Activated CD4-positive, alpha-beta T cell treated with anti-CD3 and anti-CD28 coated beads, Interleukin-2, amount 50 U/mL, for 48 hours (primary cell): ENCODE data around the gene RCOR1.
A peak's percentile ranks its signal among the peaks of the same experiment; 100 is the strongest.
"Not testable (repeated sequence)": the region's sequence is repeated elsewhere in the genome, so short reads cannot be mapped to it uniquely, and the experiment has no call there.

Experiments
- DNase-seq, 2 experiments: peaks; one replicate each; pipeline ENCODE4 v3.0.0-alpha.2; 2020

RCOR1 gene

DNA sequence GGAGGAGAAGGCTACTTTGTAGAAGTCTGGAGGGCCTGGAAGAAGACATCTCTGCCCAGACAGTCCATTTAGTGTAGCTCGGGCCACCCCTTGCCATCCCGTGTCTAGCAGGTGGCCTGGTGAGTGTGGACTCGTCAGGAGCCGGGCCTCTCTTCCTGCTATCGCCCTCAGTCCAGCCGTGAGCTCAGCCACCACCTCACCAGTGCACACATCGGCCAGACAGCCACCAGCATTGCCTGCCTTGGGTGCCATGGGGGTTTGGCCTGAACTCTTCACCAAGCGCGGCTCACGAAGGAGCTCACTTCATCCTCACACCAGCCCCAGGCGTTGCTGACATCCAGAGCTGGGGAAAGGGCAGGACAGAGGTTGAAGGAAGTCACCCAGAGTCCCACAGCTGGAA is 165.2 kb downstream of the RCOR1 start:
- no peak for DNase-seq

DNA sequence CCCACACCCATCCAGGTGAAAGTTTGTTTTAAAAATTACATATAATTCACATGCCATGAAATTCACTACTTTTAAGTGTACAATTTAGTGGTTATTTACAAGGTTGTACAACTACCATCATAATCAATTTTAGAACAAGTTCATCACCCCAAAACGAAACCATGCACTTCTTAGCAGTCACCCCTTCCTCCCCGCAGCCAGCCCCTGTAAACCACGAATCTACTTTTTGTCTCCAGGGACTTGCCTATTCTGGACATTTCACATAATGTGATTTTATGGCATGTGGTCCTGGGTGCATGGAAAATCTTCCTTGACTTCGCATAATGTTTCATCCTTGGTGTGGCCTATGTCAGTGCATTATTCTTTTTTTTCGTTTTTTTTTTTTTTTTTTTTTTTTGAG is 165.6 kb downstream of the RCOR1 start:
- DNase-seq, result no peak

DNA sequence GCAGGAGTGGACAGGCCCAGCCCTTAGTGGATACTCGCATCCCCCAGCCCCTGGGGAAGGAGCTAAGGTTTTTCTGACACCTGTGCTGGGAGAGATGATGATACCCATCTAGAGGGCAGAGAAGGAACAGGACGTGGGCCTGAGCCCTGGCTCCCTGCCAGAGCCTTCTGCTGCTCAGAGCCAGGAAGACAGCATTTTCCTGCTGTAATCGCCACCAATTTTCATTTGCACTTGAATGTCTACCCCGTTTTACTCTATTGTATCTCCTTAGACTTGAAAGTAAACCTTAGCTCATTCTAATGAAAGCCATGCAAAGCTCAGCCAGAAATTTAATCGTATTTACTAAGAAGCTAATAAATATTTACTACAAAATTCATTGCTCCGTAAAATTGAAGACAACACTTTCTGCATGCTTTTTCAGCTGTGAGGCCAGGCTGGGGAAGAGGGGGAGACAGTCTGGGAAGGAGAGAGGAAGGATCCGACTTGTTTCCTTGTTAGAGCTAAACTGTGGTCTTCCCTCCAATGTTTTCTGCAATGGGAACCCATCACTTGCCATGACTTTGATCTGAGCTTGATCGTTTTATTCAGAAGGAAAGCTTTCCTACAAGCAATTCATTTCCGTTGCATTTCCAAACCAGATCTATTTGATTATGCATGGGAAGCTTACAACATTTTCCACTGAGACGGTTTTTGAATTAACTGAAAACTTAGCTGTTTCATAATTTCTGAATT is 167.2 kb downstream of the RCOR1 start:
- no peak for DNase-seq

DNA sequence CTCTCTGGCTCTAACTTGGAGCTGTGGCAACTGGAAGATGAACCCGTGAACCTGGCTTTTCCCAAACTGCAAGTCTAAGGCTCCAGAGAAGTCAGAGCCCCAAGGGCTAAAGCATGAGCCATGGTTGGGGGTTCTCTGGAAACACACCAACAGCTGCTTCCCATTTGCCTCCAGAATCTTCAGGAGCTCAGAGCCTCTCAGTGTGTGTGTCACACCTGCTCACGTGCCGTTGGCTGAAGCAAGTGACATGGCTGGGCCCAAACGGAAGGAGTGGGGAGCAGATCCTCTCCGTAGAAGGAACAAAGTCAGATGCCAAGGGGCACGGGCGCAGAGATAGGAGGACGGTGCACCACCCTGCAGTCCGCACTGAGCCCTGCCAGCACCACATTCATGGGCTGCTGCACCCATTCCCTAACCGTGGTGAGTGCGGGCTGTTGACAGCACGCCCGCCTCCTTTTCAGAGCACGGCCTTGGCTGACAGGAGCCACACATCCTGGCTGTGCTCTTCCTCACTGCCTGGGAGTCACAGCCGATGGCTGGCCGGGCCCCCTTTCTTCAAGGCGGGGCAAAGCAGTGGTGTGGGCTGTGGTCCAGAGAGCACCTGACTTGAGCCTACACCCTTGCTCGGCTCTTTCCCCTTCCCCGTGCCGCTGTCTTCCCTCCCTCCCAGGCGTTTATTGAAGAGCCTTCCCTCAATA is 168.2 kb downstream of the RCOR1 start:
- no peak for DNase-seq

DNA sequence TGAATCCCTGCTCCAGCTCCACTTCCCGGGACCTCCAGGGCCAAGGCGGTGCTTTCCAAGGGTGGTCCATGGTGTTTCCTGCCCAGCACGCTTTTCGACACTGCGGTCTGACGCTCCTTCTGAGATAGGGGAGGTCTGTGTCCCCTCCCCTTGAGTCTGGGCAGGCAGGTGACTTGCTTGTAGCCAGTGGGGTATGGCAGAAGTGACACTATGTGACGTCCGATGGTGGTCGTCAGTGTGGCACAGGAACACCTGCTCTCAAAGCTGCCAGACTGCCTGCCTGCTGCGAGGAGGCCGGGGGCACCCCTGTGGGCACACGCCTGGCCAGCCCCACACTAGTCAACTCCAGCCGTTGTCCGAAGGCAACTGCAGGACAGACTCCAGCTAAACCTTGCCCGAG is 168.8 kb downstream of the RCOR1 start:
- DNase-seq, result no peak

DNA sequence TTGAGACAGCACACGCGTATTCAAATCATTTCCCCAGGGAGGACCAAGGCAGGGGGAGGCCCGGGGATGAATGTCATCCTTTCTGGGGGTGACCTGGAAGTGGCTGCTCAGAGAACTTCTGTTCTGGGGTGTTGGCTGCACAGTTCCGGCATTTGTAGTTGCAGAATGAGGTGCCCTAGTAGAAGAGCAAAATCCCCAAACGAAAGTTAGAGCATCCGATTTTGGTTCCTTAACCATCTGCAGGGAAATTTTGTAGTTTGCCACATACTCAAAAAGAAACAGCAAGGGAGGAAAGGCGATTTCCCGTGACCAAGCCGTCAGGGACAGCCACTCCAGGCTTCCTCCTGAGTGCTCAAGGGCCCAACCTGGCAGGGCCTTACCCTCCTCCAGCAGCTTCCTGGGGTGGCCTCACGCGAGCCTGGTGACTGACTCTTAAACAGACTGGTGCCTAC is 171.8 kb downstream of the RCOR1 start:
- no peak for DNase-seq

DNA sequence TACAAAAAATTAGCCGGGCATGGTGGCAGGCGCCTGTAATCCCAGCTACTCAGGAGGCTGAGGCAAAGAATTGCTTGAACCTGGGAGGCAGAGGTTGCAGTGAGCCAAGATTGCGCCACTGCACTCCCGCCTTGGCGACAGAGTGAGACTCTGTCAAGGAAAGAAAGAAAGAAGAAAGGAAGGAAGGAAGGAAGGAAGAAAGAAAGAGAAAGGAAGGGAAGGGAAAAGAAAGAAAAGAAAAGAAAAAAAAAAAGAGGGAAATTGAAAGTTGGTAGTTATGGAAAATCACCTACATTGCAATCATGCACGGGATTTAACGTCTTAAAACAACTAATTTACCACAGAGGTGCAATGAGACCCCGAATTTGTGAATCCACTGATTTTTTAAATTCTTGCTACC is 173.3 kb downstream of the RCOR1 start:
- not testable (repeated sequence) for DNase-seq

DNA sequence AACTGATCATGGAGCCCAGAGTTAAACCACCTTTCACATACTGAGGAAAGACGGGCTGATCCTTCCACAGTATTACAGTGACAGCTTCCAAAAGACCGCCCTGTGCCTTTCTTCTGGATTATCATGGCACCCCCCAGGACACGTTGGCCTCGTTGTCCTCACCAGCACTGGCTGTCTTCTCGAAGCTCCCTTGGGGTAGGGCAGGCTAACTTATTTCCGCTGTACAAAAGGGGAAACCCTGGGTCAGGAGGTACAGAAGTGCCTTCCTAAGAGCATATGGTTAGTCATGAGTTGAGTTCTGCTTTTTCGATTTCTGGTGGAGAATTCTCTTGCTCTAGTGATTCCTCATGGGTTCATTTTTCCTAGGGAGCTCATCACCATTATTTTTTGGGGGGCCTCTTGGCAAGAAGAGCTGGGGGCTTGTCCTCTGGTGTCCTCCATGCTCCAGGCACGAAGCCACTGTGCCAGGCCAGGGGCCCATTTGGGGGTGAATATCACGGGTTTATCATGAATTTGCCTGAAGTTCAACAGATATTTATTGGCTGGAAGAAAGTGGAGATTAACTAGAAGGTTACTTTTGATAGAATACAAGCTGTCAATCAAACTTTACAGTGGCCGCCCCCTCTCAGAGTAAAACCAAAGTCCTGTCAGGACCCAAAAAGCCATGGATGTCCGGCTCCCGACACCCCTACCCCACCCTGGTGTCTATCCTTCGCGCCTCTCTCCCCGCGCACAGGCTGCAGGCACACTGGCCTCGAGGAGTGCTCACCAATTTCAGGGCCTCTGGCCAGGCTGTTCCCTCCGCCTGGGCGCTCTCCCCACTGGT is 176.0 kb downstream of the RCOR1 start:
- no peak for DNase-seq

DNA sequence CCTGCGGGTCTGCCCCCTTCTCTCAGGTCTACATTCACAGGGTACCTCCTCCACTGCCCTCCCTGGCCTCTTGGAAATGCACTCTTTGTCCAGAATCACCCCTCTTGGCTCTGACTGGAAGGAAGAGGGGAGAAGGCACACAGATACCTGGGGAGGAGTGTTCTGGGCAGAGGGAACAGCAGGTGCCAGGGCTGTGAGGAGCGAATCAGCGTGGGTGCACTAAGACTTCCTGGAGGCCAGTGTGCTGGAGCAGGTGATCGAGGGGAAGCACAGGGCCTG is 176.5 kb downstream of the RCOR1 start:
- no peak for DNase-seq

DNA sequence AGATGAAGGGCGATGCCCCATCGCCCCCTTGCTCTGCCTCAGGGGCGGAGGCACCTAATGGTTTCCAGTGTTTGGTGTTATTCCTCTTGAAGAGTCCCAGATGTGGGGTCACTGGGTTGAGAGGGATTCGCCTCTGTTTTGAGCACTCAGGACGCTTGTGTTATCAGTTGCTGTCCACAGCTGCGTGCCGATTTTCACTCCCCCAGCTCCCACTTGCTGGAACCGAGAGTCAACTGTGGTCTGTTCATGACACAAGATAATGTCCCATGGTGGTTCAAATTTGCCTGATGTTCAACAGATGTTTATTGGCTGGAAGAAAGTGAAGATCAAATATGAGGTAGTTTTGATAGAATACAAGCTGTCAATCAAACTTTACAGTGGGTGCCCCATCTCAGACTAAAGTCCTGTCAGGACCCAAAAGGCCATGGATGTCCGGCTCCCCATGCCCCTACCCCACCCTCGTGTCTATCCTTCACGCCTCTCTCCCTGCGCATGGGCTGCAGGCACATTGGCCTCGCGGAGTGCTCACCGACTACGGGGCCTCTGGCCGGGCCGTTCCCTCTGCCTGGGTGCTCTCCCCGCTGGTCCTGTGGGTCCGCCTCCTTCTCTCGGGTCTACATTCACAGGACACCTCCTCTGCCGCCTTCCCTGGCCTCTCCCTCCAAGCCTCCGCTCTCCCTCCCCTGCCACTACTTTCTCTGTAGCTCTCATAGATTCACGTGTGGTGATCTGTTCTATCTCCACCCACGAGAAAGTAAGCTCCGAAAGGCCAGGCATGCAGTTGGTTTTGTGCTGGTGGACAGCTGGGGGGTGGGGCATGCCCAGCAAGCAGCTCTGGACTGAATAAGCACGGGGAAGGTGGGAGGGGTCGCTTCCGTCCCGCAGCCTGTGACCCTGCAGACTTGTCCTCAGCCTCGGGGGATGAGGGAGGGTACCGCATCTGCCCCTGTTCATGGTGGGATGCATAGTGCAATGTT is 178.0 kb downstream of the RCOR1 start:
- DNase-seq, result no peak

DNA sequence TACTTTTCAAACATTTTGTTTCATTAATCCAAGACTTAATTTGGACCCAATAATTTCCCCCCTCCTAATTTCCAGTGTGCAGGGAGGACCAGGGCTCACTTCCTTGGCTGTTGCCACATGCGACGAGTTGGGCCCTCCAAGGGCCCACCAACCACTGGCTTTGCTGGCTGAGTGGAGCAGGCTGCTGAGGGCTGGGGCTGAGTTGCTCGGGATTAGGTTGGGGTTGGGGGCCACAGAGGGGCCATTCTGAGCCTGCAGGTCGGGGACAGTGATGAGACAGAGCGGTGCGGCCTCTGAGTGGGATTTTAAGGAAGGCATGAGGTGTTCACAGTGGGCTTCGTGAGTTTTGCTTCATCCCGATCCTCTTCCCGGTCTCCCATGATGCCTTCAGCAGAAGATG is 178.7 kb downstream of the RCOR1 start:
- no peak for DNase-seq

DNA sequence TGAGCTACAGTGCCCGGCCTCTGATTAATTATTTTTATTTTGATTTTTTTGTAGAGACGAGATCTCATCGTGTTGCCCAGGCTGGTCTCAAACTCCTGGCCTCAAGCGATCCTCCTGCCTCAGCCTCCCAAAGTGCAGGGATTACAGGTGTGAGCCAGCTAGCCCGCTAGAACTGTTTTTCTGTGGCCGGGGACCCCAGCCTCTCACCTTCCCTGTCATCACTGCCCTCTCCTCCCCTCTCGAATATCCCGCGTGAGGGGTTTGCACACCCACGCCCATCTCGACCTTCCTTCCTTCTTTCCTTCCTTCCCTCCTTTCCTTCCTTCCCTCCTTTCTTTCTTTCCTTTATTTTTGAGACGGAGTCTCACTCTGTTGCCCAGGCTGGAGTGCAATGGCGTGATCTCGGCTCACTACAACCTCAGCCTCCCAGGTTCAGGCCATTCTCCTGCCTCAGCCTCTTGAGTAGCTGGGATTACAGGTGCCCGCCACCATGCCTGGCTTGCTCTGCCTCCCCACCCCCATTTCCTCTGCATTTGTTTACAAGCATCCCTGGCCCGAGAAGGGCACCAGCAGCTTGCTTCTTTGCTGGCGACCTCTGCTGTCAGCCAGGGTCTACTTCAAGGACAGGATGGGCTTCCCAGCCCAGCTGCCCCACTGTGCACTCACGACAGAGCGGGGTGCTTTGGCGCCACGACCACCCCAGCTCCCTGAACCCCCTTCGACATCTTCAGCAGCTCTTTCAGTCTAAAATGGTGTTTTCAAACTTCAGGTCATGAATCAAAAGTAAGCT is 180.5 kb downstream of the RCOR1 start:
- DNase-seq, result no peak

DNA sequence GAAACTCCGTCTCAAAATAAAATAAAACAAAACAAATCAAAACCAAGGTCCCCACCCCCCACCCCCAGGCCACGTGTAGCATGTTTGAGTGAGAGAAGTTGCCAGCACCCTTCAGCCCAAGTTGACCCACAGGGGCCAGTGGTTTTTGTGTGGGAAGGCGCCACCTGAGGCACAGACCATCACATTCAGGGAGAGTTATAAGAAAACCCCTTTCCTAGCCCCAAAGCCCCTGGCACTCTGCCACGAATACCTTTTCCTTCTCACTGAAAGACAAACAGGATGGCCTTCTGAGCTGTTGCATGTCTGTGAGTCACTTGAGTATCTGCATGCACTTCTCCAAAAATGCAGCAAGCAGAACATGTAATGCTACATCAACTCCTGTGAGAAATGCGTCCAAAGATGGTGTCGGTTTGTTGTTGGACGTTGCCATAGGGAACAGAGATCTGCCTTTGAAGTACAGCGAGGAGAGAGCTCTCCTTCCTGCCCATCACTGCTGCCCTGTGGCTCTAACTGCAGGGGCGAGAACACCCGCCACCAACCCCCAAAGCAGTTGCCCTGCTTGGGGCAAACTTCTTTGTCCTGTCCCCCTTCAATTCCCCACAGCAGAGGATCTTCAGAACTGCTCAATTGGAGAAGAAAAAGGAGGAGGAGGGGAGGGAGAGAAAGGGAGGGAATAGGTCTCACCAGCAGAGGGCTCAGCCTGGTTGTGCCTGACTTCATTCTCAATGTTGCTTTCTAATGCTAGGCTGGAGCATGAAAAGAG is 182.1 kb downstream of the RCOR1 start:
- DNase-seq, result peak; percentile 52 to 64

DNA sequence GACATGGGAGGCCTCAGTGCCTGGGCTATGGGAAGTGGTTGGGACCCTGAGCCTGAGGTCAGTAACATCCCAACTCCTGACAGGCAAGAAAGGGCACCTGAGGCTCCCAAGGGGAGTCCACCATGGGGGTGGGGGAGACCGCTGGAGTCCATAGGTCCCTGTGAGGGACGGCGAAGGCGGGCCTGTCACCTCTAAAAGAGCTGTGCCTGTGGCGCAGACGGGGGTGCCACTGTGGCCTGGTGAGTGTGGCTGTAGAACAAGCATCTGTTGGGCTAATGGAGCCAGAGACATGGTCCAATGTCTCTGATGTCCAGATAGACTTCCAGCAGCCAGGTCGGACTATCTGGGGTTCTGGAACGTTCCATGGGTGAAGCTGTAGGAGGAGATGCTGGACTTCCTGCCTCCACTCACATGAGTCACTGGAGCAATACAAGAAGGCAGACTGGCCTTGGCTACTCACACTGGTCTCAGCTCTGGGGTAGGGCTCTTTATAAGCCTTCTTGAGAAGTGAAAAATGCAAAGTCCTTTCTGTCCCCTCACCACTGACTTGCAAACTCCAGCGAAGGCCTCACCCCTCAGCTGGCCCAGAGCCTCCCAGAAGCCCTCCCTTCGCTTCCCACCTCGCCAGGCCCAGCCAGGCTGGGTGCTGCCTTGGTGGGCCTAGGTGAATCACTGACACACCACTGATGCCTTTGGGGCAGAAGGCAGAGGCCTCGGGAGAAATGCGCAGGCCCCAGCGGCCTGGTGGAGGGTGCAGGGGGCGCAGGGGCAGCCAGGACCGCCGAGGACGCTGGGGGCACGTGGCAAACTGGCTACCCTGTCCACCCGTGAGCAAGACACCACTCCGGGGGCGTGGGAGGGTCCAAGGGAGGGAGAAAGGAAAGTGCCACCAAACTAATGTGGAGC is 183.7 kb downstream of the RCOR1 start:
- no peak for DNase-seq

DNA sequence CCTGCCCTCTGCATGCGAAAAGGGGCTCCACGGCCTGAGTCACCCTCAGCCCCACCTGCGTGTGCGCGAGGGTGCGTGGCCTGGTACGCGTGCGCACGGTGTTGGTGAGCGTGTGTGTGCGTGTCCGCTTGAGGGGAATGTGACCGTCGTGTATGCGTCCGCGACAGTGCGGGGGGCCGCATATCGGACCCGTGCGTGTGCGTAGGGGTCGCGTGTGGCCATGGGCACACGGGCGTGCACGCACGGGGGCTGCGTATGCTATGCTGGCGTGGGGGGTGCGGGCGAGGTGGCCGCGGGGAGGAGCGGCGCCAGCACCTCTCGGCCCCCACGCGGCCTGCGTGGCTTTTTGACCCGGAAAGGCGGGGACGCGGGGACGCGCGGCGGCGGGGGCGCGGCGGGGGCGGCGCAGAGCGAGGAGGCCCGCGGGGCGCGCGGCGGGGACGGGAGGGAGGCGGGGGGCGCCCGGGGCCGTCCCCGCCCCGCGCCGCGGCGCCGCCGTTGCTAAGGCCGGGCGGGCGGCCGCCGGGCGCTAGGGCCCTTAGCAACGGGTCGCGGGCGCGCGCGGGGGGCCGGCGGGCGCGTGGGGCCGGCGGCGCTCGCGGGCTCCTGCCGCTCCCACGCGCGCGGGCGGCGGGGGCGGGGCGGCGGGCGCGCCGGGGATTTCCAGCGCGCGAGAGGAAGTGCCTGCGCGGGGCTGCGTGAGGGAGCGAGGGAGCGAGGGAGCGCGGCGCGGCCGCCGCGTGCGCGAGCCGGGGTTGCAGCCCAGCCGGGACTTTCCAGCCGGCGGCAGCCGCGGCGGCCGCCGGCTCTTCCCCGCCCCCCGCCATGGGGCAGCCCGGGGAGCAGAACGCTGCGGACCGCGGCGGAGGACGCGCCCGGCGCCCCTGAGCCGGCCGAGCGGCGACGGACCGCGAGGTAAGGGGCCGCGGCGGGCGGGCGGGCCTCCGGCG is 184.6 kb downstream of the RCOR1 start, which contains the start of gene TRAF3:
TSS of gene TRAF3 (plus strand) at position 689 of the 950 bp plus-strand sequence. CDS start 92,753 bp downstream, outside the sequence.
- DNase-seq, result peak; percentile 75 to 78

DNA sequence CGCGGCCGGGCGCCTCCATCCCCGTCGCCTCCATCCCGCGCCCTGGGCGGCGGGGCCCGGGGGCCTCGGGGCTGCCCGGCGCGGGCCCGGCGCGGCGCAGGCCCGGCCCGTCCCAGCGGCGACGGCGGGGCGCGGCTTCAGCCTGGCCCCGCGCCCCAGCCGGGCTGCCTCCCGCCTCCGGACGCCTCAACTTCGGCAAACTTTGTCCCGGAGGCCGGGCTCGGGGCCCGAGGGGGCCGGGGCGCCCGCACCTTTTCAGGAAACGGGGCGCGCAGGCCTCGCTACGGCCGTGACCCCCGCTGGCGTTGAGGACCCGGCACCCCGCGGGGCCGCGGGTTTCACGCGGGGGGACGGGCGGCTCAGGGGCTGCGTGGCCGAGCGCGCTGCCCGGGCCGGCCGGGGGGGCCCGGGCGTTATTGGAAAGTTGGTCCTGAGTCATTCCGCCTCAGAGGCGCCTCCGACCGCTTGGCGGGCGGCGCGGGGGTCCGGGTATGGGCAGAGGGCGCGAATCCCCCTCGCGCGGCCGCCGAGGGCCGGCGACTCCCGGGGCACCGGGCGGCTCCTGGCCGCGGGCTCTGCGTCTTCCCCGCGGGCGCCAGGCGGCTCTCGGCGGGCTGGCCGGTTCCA is 185.4 kb downstream of the RCOR1 start:
- DNase-seq, result no peak

DNA sequence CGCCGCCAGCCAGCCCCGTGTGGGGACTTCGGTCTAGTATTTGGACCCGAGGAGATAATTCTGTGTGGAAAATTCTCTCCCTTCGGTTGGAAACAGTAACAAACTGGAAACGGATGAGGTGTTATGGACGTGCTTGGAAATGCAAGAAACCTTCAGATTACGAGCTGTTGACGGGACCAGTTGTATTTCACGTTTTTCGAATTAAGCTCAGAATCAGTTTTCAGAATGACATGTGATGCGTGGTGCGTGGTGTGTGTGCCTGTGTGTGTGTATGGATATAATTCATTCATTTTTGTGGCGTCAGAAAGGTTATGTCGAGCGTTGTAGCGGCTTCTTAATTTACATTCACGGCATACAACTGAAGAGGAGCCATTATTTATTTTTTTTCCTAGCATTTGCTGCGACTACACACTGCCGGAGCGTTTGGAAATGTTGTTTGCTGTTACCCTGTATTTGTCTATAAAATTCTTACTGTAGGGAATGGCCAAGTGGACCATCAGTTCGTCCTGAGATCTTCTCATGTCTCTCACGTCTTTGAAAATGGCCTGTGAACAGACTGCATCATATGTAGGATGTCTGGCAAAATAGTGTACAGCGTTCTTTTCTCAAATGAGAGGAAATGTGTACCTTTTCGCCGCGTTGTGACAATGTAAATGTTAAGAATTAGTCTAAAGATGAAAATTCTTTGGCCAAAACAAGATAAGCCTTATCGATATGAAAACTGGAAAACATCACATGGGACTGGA is 186.1 kb downstream of the RCOR1 start:
- peak; percentile 42 to 43 for DNase-seq
